Activated naive CD4-positive, alpha-beta T cell treated with Interleukin-2 at 50 U/mL for 16 hours (primary cell): ENCODE measurements around the gene RPL18.

Experiments
- DNase-seq: peaks from one replicate; pipeline ENCODE4 v3.0.0-alpha.2; 2020

Gene RPL18

DNA sequence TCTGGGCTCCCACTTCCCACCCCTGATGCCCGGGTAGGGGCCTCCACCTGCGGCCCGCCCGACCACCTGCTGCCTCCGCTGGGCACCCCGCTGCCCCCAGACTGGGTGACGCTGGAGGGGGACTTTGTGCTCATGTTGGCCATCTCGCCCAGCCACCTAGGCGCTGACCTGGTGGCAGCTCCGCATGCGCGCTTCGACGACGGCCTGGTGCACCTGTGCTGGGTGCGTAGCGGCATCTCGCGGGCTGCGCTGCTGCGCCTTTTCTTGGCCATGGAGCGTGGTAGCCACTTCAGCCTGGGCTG is 10.3 kb upstream of the RPL18 start:
- no peak for DNase-seq

DNA sequence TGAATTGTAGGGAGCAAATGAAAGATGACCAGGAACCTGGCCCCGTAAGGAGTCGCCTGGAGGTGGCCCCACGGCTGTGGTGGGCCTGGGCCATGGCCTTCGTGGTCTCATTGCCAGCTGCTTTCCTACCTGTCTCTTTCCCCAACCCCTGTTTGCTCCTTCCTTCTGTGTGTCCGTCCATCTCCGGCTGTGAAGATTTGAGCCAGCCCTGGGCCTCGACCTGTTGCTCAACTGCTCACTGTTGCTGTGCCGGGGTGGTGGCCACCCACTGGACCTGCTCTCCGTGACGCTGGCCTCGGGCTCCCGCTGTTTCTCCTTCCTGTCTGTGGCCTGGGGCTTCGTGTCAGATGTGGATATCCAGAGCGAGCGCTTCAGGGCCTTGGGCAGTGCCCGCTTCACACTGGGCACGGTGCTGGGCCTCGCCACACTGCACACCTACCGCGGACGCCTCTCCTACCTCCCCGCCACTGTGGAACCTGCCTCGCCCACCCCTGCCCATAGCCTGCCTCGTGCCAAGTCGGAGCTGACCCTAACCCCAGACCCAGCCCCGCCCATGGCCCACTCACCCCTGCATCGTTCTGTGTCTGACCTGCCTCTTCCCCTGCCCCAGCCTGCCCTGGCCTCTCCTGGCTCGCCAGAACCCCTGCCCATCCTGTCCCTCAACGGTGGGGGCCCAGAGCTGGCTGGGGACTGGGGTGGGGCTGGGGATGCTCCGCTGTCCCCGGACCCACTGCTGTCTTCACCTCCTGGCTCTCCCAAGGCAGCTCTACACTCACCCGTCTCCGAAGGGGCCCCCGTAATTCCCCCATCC is 9.7 kb upstream of the RPL18 start:
- no peak for DNase-seq

DNA sequence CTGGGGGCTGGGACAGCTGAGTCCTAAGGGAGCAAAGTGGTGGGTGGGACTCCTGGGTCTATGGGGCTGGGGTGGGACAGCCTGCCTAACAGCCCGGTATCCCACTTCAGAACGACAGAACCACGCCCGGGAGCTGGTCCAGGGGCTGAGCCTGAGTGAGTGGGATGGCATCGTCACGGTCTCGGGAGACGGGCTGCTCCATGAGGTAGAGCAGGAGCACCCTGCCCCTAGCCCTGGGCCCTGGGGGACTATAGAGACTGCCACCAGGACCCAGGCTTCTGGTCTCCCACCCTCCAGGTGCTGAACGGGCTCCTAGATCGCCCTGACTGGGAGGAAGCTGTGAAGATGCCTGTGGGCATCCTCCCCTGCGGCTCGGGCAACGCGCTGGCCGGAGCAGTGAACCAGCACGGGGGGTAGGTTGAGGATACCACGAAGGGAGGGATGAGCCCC is 8.9 kb upstream of the RPL18 start:
- DNase-seq, result no peak

DNA sequence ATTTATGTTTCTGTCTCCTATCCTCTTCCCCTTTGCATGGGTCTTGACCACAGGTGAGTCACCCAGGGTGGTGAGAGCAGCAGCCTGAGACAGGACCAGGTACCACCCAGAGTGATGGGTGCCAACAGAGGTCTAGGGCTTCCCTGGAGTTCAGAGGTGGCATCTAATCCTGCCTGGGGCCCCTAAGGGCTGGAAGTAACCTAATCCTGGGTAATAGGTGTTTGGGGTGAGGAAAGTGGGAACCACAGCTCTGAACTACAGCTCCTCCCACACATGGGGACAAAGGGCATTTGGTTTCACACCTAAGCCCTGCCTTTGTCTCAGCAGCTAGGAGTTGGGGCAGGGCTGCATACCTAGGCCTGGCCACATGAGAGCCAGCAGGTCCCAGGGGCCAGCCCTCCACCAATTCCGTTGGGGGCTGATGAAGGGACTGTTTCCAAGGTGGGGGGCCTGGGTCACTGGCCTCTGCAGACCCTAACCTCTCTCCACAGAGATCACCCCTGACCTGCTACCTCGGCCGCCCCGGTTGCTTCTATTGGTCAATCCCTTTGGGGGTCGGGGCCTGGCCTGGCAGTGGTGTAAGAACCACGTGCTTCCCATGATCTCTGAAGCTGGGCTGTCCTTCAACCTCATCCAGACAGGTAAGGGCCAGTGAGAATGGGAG is 8.4 kb upstream of the RPL18 start:
- peak; percentile 26 for DNase-seq

DNA sequence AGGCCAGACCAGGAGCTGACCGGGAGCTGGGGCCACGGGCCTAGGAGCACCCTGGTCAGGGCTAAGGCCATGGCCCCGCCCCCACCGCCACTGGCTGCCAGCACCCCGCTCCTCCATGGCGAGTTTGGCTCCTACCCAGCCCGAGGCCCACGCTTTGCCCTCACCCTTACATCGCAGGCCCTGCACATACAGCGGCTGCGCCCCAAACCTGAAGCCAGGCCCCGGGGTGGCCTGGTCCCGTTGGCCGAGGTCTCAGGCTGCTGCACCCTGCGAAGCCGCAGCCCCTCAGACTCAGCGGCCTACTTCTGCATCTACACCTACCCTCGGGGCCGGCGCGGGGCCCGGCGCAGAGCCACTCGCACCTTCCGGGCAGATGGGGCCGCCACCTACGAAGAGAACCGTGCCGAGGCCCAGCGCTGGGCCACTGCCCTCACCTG is 6.9 kb upstream of the RPL18 start:
- no peak for DNase-seq

DNA sequence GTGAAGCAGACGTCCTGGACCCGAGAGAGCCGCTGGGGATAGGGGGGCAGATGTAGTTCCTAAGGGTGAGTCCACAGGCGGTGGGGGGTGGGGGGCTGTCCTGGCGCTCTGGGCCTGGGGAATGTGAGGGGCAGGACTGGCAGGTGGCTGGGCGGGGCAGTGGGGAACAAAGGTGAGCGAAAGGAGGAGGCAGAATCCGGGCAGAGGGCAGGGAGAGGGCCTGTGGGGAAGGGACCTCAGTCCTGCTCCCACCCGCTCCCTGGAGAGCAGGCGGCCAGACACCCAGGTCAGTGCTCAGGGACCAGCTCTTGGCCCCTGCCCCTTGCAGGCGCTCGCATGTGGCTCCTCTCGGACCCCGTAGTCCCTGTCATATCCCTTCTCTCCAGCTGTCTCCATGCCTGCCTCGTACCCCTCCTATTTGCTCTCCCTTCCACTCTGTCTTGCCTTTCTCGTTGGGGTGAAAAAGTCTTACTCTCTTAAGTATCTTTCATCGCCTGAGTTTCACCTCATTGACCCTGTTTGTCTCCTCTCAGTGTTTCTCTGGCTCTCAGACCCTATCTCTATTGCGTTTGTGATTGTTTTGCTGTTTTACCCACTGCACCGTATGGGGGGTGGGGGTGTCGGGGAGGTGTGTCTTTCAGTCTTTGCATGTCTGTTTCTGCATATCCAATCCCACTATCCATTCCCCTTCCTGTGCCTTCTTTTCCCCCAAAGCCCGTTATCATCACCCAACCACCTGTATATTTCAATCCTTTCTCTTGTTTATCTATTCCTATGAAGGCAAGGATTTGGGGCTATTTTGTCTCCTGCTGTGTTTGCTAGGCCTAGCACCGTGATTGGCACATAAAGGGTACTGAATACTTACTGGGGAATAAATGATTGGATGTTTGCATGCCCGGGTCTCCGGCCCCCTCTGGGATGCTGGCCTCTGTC is 6.1 kb upstream of the RPL18 start:
- DNase-seq, result no peak

DNA sequence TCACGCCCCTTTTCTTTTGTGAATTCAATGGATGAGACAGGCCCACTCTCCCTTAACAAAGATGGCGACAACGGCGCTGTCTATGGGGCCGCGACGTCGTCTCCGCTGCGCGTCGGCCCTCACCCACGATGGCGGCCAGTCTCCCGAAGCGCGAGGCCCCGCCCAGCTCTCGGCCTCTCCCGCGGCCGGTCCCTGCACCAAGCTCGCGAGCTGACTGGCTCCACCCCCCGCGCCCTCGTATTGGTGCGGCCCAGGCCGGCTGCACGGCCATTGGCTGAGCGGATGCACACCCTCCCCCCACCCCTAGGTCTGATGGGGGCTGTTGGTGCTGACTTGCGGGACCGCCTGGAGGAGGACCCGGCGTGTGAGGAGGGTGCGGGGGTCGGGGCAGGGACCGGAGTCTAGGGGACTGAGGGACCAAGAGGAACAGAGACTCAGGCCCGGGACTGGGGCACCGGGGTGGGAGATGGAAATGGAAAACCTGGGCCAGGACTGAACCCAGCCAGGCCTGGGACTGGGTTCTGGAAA is 5.2 kb upstream of the RPL18 start:
- peak; percentile 98 for DNase-seq

DNA sequence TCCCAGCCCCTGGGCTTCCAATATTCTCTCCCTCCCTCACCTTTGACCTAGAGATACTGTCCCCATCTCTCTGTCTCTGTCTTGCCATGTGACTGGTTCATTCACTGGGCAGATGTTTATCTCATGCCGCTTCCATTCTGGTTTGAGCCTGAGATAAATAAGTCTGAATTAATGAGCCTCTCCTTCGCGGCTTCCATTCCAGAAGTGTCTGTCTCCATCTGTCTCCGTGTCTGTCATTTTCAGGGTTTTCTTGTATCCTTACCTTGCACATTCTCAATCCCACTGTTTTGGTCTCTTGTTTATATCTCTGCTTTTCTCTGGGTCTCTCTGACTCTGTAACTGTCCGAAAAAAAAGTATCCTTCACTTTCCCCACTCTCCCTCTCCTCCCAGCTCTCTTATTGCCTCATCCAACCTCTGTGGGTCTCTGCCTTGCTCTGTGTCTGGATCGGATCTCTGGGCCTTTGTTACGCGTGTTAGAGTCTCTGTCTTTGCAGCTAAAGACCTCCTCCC is 4.6 kb upstream of the RPL18 start:
- DNase-seq, result no peak

DNA sequence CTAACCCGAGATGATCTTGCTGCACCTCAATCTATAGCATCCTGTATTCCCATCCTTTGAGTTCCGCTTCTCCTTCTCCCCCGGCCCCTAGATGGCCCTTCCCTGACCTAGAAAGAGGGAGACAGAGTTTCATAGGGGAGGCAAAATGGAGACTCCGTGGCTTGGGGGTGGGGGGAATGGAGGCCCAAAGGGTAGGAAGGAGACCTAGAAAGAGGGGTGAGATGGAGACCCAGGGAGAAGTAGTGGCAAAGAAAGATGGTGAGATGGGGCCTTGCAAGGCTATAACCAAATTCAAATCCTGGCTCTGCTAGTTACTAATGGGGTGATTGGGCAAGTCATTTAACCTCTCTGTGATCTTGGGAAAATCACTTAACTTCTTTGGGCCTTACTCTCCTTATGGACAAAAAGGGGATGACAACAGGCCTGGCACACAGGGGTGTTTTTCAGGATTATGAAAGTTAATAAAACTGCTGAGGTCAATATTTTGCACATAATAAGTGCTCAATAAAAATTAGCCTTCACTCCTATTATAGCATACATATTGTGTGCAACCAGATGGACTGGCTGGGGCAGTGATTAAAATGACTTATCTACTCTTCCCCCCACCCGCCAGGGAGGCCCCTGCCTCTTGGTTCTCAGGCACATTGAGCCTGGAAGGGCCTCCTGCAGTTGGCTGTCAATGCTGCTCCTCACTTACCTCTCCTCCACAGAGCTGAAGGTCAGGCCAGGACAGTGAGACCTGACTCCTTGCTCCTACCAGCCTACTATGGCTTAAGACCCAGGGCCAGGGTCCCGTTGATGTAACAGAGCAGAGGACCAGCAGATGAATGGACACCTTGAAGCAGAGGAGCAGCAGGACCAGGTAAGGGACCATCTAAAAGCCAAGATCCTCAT is 961 bp upstream of the RPL18 start:
- DNase-seq, result no peak

DNA sequence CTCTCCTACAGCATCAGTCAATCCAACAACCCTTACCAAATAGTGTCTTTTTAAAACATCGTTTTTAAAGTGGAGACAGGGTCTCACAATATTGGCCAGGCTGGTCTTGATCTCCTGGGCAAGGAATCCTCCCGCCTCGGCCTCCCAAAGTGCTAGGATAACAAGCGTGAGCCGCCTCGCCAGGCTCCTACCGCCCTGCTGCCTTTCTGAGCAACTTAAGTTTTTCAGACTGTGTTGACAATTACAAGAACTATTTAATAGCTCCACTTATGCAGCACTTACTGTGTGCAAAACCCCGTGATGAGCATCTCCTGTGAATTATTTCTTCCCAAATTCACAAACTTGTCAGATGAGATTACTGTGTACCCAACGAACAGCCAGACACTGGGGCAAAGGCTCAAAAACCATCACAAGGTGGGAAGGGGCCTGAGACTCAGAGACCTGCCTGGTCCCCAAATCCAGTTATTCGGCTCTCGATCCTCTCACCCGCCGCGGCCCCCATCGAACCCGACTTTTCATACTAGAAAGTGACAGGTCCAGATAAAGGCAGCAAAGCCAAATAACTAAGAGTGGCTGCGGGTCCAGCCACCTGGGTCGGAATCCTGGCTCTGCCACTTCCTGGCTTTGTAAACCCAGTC is 581 bp downstream of the RPL18 start:
- no peak for DNase-seq

DNA sequence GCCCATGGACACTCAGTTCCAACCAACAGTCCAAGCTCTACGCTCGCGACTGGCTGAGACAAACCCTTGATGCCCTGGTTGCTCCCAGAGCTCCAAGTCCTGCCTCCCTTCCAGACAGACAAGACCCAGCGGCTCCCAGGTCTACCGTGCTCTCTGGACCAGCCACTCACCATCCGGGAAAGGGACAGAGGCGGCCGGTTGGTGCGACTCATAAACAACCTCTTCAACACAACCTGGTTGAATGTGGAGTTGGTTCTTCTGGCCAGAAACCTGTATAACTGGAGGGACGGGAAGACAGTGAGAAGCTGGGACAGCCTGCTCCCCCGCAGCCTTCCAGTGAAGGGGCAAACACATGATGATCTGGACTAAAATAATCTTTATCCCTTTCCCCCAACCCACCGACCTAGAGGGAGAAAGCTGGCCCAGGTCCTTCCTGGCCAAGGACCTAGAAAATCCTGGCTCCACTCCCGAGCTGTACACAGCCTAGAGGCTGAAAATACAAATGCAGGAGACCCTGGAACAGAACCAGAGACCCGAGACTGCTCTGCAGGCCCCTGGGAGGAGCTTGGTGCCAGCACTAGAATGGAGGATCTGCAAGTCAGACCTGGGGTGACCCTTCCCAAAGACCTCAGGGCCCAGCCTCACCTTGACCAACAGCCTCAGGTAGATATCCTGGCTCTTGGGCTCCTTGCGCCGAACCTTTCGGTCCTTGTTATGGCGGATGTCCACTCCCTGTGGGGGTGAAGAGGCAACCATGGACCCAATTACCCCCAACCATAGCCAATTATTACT is 1.6 kb downstream of the RPL18 start:
- DNase-seq, result no peak

DNA sequence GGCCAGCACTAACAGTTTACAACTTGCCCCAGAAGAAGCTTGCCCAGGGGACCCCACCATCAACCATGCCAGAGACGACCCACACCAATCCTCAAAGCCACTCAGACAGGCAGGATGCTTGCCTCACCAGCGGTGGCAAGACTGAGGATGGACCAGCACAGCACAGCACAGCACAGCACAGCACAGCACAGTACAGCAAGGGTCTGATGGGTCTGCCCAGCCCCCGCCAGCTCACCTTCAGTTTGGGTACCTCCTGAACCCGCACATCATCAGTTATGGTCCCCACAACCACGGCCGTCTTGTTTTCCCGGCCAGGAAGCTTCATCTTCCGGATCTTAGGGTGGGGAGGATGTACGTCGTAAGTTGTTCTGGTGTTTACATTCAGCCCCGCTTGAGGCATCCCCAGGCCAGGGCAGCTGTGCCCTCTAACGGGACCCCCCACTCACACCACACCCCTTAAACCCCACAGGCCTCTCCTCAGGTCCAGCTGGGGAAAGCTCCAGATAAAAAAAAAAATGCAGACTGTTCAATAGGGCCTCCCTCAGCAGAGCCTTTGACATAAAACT is 2.4 kb downstream of the RPL18 start:
- DNase-seq, result no peak

DNA sequence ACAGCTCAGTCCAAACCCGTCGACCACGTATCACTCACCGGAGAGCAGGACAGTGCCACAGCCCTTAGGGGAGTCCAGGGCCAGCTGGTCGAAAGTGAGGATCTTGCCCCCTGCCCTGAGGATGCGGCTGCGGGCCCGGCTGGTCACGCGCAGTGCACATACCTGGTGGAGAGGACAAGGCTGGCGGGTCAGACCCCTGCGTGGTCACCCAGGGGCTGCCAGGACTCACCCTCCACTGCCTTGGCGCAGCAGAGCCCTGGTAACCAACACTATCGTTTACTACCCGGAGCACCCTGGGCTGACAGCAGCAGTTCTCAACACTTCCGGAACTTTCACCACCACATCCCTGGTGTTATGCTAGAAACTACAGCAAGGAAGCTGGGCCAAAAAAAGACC is 2.9 kb downstream of the RPL18 start:
- DNase-seq, result no peak

DNA sequence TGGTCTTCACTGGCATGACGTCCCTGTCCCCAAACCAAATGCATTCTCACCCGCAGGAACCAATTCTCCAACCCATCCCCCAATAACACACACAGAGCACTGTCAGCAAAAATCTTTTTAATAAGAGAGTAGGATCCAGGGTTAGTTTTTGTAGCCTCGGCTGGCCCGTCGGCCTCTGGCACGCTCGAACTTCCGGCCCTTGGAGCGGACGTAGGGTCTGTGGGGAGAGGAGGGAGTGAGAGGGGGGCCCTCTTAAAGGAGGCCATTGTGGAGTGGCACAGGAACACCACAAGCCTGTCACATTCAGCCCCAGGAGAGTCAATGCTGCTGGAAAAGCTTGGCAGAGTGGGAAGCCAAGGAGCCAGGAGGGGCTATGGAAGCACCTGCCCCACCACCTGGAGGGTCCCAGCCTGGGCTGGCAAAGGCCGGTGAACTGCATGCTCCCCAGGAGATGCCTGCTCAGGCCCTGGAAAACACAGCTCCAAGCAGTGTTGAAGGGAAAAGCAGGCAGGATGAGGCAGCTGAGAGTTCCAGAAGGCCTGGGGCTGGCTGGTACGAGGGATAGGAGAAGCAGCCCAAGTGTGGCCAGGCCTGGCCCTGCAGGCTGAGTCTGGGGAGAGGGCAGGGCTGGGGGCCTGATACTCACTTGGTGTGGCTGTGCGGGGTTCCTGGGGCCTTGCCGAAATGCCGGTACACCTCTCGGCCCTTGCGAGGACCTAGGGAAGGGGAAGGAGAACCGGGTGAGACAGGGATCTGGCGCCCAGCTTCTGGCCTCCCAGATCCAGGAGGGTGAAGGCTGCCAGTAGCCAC is 3.5 kb downstream of the RPL18 start:
- no peak for DNase-seq

DNA sequence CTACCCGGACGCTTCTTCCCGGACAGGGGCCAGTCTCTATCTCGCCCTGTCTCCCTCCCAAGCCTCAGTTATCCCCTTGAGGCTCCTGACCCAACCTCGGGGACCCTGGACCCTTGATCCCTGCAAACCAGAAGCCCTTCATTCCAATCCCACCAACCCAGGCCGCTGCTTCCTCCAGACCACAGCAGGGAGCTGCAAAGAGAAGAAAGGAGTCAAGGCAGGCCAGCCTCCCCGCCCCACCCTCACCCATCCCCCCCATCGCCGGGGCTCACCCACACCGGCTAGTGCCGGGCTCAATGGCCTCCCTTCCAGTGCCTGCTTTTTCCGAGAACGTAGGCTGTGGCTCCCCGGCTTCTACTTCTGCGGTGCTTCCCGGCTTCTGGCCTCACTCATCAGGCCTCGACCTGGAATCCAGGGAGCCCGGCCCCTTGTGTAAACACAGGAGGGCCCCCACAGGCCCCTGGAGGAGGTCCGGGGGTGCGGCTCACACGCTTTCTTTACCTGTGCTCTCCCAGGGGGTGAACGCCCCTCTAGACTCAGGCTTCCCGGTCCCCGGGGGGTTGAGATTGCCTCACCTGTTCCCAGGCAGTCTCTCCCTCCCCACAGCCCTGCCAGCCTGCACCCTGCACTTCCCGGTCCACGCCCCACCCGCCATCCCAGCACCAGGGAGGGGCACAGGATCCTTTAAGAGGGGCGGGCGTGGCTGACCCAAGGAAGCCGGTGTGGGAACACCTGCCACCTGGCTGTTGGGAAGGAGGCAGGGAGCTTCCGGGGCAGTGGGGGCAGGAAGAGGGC is 4.3 kb downstream of the RPL18 start, which contains the start of gene FAM83E:
TSS of gene FAM83E (minus strand) at position 641 of the 795 bp plus-strand sequence. CDS start 1,704 bp downstream, outside the sequence.
- peak; percentile 15 for DNase-seq

DNA sequence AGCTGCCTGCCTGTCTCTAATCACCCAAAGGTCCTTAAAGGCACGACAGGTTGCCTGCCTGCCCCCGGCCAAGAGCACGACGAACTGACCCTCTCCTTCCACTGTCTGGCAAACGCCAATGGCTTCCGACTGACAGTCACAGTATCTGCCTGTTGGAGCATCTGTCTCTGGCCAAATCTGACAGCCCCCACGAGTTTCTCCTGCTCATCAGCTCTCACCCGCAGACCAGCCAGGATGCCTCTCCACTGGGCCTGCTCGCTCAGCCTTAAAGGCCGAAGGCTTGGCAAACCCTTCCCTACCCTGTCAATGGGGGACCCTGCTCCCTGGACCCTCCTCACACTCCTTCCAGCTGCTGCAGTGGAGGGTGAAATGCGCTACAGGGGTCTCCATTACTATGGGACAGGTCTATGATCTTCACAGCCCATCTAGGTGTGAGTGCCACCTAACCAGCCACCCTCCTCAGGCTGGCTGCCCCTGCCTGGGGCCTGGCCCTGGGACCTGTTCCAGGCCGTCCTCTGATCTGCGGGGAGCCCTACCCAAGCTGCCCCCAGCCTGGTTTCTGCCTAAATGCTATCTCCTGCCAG is 5.0 kb downstream of the RPL18 start:
- DNase-seq, result peak; percentile 19

DNA sequence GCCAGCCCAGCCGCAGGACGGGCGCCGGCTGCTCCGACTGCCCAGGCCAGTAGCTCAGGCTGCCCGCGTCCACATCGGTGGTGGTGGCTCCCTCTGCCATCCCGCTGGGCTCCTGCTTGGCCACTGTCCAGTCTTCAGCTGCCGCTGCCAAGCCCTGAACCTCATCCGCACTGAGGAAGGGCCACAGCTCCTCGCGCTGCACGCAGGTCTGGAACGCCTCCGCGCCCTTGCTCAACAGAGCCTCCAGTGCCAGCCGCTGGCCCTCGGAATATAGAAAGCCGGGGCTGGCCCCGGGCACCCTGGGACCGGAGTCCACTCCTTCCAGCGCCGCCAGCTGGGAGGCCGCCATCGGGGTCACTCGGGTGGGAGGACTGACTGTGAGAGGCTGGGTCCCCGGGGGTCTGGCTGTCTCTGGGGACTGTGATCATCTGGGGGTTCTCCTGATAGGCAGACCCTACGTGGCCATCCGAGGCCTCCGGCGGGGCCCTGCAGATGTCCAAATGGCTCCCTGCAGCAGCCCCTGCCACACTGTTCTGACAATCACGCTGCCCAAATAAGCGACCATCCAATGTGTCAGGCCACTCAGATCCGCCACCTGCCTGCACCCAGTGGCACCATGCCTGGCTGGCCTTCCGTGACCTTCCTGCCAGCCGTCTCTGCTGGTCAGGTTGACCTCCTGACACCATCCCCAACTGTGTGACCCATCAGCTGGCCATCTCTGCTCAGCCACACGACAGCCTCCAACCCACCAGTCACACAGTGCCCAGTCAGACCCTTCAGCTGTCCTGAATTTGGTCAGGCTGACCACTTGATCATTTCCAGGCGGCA is 5.7 kb downstream of the RPL18 start:
- DNase-seq, result no peak
